GM12874 (cell line): ENCODE results near the gene RASA3.

ENCODE experiments used
- TF ChIP-seq, protein P1 (sequence below): IDR thresholded peaks from 2 replicates; pipeline ENCODE4 v1.5.1; 2011; ENCODE audit warnings: low read depth, mild to moderate bottlenecking, control low read depth, low read length, moderate library complexity; ENCODE audit not compliant: insufficient read depth

RASA3 gene

DNA sequence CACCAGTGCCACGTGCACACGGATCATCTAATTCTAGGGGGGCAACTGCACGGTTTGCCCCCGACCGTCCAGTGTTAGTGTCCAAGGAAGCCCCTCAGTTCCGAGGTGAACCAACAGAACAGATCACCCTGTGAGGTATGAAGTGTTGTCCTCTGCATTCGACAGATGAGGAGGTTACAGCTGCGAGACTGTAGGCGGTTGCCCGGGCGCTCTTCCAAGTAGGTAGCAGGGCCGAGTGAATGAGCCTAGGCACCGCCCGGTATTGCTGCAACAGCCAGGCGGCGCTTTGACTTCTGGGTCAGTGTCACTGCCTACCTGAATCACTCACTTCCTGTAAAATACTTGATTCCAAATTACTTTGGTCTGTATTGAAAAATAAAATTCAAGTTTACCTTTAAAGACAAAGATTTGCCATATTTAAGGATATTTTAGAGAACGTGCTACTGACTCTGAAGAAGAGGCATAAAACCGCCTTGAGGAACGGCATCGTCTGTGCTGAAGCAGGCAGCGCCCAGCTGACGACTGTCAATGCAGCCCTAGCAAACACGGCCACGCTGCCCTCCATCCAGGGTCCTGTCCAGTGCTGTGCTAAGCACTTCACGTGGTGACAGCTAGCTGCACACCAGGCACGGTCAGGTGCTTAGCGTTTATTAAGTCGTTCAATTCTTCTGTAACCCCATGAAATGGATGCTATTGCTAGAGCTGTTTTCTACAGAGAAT is 19.3 kb upstream of the RASA3 start:
- TF ChIP-seq, protein P1, sequence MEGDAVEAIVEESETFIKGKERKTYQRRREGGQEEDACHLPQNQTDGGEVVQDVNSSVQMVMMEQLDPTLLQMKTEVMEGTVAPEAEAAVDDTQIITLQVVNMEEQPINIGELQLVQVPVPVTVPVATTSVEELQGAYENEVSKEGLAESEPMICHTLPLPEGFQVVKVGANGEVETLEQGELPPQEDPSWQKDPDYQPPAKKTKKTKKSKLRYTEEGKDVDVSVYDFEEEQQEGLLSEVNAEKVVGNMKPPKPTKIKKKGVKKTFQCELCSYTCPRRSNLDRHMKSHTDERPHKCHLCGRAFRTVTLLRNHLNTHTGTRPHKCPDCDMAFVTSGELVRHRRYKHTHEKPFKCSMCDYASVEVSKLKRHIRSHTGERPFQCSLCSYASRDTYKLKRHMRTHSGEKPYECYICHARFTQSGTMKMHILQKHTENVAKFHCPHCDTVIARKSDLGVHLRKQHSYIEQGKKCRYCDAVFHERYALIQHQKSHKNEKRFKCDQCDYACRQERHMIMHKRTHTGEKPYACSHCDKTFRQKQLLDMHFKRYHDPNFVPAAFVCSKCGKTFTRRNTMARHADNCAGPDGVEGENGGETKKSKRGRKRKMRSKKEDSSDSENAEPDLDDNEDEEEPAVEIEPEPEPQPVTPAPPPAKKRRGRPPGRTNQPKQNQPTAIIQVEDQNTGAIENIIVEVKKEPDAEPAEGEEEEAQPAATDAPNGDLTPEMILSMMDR, result no peak

DNA sequence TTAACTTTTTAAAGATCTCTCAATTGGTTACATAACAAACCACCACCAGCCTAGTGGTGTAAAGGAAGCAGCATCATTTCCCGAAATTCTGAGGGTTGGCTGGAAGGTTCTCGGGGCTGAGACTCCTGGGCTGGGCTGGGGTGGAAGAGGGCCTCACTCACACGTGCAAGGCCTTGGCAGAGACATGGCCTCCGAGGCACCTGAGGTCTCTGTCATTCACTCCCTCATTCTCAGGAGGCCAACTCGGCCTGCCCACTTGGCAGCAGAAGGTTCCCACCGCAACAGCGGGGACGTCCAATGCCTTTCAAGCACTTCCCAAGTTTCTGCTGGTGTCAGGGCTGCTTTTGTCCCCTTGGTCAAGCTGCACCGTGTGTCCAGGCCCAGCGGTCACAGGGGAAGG is 18.6 kb upstream of the RASA3 start:
- TF ChIP-seq, protein P1, result no peak

DNA sequence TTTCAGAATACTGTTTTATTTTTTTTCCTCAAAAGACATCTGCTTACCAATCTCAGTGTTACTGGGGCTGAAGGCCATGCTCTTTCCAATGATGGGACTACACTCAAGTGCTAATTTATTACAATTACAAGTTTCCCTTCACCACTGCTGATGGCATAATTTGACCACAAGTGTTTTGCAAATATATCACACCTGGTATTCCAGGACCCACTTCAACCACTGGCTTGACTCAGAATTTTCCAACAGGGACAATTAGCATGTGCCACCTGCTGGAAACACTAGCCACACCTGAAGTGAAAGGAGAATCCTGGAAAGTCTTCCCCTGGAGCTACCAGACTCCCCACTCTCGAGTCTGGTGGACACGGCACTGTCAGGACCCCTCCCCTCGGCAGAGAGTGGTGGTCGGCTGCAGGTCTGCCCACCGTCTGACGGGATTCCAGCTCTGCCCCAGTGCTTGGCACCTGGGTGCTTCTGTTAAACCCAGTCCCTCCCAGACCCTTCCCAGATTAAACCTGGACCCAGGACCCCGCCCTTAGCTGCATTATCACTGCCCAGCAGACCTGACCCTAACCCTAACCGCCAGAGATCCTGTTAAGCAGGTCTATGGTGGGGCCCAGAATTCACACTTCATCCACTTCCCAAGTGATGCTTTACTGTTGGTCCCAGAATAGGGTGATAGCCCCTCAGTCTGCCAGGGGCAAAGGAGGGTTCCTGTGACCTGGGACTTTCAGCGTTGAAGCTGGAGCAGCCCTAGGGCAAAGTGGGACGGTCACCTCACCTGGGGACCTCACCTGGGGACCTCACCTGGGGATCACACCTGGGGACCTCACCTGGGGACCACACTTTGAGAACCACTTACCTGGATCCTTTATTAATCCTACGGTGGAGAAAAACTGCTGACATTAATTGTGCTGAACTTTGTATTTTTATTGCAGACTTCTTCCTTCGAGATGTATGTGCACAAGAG is 17.6 kb upstream of the RASA3 start:
- TF ChIP-seq, protein P1, result no peak

DNA sequence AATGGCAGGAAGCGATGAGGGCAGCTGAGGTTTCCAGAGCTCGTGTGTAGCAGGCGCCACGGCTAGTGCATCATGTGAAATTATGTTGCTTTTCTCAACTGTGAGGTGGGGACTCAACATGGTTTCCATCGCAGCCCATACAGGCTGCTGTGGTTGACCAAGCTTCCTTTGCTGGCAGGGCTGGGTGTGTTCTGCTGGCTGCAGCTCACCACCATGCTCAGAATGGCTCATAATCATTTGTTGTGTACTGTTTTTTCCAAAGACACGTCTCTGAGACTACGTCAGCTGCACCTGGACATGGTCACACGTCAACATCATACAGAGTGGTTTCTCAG is 16.1 kb upstream of the RASA3 start:
- TF ChIP-seq, protein P1, result no peak

DNA sequence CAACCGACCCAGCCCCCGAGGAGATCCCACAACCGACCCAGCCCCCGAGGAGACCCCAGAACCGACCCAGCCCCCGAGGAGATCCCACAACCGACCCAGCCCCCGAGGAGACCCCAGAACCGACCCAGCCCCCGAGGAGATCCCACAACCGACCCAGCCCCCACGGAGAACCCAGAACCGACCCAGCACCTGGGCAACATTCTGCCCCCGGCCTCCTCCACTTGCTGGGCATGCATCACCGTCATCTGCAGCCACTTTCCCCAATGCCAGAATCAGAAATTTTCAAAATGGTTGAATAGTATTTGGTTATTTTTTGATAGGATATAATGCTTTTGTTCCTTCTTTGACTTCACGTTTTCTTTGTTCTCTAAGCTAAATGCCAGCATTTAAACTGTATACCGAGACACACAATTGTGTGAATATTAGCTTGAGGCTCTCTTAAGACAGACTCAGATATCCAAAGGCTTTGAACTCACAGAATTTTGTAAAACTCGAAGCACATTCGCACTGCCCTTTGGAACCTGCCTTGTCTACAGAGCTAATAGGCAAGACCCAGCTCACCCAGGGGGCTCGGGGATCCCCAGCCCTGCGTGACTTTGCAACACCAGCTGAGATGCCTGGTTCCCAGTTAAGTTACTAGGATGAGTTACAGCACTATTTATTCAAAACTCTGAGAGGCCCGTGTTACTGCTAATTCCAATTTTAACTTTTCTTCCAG is 15.5 kb upstream of the RASA3 start:
- TF ChIP-seq, protein P1, result no peak

DNA sequence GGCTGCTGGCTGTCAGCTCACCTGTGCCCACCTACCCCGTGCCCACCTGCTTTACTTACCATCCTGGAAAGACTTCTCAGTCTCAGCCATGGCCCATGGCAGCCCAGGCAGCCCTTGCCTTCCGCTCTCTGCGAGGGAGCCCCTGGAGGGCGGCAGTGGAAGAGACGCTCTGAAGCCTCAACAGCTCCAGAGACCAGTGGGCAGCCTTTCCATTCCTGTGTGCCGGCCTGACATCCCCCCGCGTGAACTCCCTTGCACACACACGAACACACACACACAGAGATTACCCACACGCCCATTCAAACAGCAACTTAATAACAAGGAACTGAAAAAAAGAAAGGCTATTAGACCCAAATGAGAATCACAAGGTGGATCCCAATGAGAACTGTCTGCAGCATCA is 14.2 kb upstream of the RASA3 start:
- TF ChIP-seq, protein P1, result peak; percentile 39; the same call in 1 of the 2 replicates

DNA sequence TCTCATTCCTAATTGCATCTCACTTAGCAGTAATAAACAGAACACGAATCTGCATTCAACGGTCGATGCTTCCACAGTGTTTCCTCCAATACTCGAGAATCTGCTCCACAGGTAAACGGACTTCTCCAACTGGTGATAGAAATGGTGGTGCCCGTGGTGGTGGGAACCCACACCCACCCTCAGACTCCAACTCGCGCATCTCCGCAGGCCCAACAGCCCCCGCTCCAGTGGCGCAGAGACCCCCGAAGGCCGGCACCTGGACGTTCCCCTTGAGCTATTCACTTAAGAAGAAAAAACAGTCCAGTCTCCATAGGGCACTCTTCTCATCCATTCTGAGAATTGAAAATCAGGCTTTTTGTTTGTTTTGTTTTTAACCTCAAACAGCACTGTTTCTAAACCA is 13.8 kb upstream of the RASA3 start:
- TF ChIP-seq, protein P1, result no peak
